PC-9 (cell line): ENCODE results near the gene LIPC. TPM values are rescaled to one million over a fixed set of nuclear protein-coding genes. Genes with fewer than 3 reads are reported as not detected.

Source experiments
- BruUV-seq: library from RNA; stranded (reverse); fragments of 400-500 nt; replicated peaks from 2 replicates; lab custom pipeline; 2021; lab: Mats Ljungman, UMichigan
- CTCF ChIA-PET: fragments of 300-600 bp; sonication (Branson Sonifier 250); formaldehyde crosslinking; loops from one replicate; lab custom pipeline; 2022; ENCODE audit warnings: antibody characterized with exemption; lab: Charles Lee
- POLR2A ChIA-PET: fragments of 300-600 bp; sonication (Branson Sonifier 250); formaldehyde crosslinking; loops from one replicate; lab custom pipeline; 2022; ENCODE audit warnings: antibody characterized with exemption; ENCODE audit not compliant: unreplicated experiment; lab: Charles Lee
- DNase-seq, 2 experiments: peaks; one replicate each; pipeline versions ENCODE4 v3.0.0 to v3.0.0-alpha.2; 2015 to 2022; ENCODE audit warnings: mixed read lengths in 1 of 2
- H2AFZ ChIP-seq: fragments of 200-600 bp; sonication (generic); 2 replicates; pipeline ENCODE4 v1.8.1; 2017; ENCODE audit warnings: antibody characterized with exemption
- H3F3A ChIP-seq: fragments of 200-600 bp; sonication (generic); 2 replicates; pipeline ENCODE4 v1.8.1; 2017; ENCODE audit warnings: antibody characterized with exemption, mild to moderate bottlenecking, low read depth; ENCODE audit not compliant: insufficient read depth
- H3K27ac ChIP-seq: fragments of 200-600 bp; sonication (generic); 2 replicates; pipeline ENCODE4 v1.6.1; 2016; ENCODE audit warnings: mixed run types
- H3K27me3 ChIP-seq: fragments of 200-600 bp; sonication (generic); 2 replicates; pipeline ENCODE4 v1.6.1; 2016; ENCODE audit warnings: low read depth, mixed run types; ENCODE audit not compliant: insufficient read depth
- H3K36me3 ChIP-seq: fragments of 200-600 bp; sonication (generic); 2 replicates; pipeline ENCODE4 v1.6.1; 2016; ENCODE audit warnings: low read depth, mixed run types
- H3K4me1 ChIP-seq: fragments of 200-600 bp; sonication (generic); replicated peaks from 2 replicates; pipeline ENCODE4 v1.6.1; 2016; ENCODE audit warnings: mixed run types; ENCODE audit not compliant: insufficient read depth
- H3K4me2 ChIP-seq: fragments of 200-600 bp; sonication (generic); 2 replicates; pipeline ENCODE4 v1.6.1; 2017; ENCODE audit warnings: mixed run types
- H3K4me3 ChIP-seq: fragments of 200-600 bp; sonication (generic); 2 replicates; pipeline ENCODE4 v1.6.1; 2016; ENCODE audit warnings: mixed run types
- H3K79me2 ChIP-seq: fragments of 200-600 bp; sonication (generic); 2 replicates; pipeline ENCODE4 v1.6.1; 2017; ENCODE audit warnings: low read depth, mixed run types
- H3K9me2 ChIP-seq: fragments of 200-600 bp; sonication (generic); 2 replicates; pipeline ENCODE4 v1.8.1; 2017; ENCODE audit warnings: mild to moderate bottlenecking; ENCODE audit not compliant: insufficient read depth
- H3K9me3 ChIP-seq: fragments of 200-600 bp; sonication (generic); 2 replicates; pipeline ENCODE4 v1.8.1; 2016; ENCODE audit warnings: low read depth; ENCODE audit not compliant: insufficient read depth
- H4K20me1 ChIP-seq: fragments of 200-600 bp; sonication (generic); 2 replicates; pipeline ENCODE4 v1.8.1; 2017; ENCODE audit not compliant: insufficient read depth
- CTCF ChIP-seq: fragments of 200-600 bp; sonication (generic); conservative IDR thresholded peaks from 2 replicates; pipeline ENCODE4 v1.6.1; 2017; ENCODE audit warnings: mixed run types, antibody characterized with exemption, mild to moderate bottlenecking, moderate library complexity
- EZH2 ChIP-seq: fragments of 200-600 bp; sonication (generic); IDR thresholded peaks from 2 replicates; pipeline ENCODE4 v1.8.0; 2017; ENCODE audit warnings: antibody characterized with exemption, low read depth
- intact Hi-C: fragments of 100-400 bp; cut with micrococcal nuclease; formaldehyde crosslinking; loops from one replicate; pipeline ENCODE4 v1.10.0; 2022; ENCODE audit not compliant: unreplicated experiment
- total RNA-seq: library from RNA; stranded (reverse); gene quantifications from 2 replicates; pipeline ENCODE4 v1.2.3, GENCODE V29; 2021

LIPC gene
- total RNA-seq, 1 experiment from 2014 or later = not detected

- no peak overlapping the region for H3K27ac ChIP-seq
- POLR2A ChIA-PET = interaction anchor here (0.6 to 0.8 kb wide), 2 partner anchors 20 to 61 kb away, joined by 3 to 14 read pairs; no protein-coding TSS in a partner anchor
- no peak overlapping the region for H3K4me2 ChIP-seq
- no peaks in the 10 kb centered on the region for H3K4me1 ChIP-seq
- CTCF ChIA-PET = no interaction called here
- no peaks in the 10 kb centered on the region for H4K20me1 ChIP-seq
- DNase-seq = no peak
- TF ChIP-seq CTCF = no peak
- TF ChIP-seq EZH2 = no peak
- H3K36me3 ChIP-seq = no peaks in the 10 kb centered on the region
- BruUV-seq = no TSS peak
- H2AFZ ChIP-seq = no peak overlapping the region
- H3K4me3 ChIP-seq = no peak overlapping the region
- H3K9me3 ChIP-seq = no peaks in the 10 kb centered on the region
- H3K27me3 ChIP-seq = no peaks in the 10 kb centered on the region
- H3K9me2 ChIP-seq = no peaks in the 10 kb centered on the region
- intact Hi-C loops = no loop called here
- no peaks in the 10 kb centered on the region for H3K79me2 ChIP-seq
- peaks cover 12% of the 10 kb centered on the region; the same call in 1 of the 2 replicates for H3F3A ChIP-seq
Measured at GRCh38 chr15:58589047-58589446, 157.3 kb downstream of the LIPC start.

GRCh38 chr15:58590236-58590635 is 158.4 kb downstream of the LIPC start:
- no TSS peak for BruUV-seq
- no peaks in the 10 kb centered on the region for H3K4me1 ChIP-seq
- intact Hi-C loops = loop anchor here (2.0 kb wide), 1 partner anchor 43 kb away; no protein-coding TSS in a partner anchor
- no peak for TF ChIP-seq EZH2
- no peak for TF ChIP-seq CTCF
- no peak overlapping the region for H2AFZ ChIP-seq
- H3K4me3 ChIP-seq = no peak overlapping the region
- H3K27ac ChIP-seq = no peak overlapping the region
- H4K20me1 ChIP-seq = no peaks in the 10 kb centered on the region
- H3F3A ChIP-seq = peaks cover 12% of the 10 kb centered on the region
- H3K9me2 ChIP-seq = no peaks in the 10 kb centered on the region
- no peak for DNase-seq
- no peak overlapping the region for H3K4me2 ChIP-seq
- ChIA-PET CTCF (no interaction called here), POLR2A (no interaction called here)
- H3K36me3 ChIP-seq = no peaks in the 10 kb centered on the region
- H3K27me3 ChIP-seq = no peaks in the 10 kb centered on the region
- H3K9me3 ChIP-seq = no peaks in the 10 kb centered on the region
- H3K79me2 ChIP-seq = no peaks in the 10 kb centered on the region

- BruUV-seq = no TSS peak
- H3K27me3 ChIP-seq = no peaks in the 10 kb centered on the region
- no peak overlapping the region for H2AFZ ChIP-seq
- H3K79me2 ChIP-seq = no peaks in the 10 kb centered on the region
- H3K4me1 ChIP-seq = no peaks in the 10 kb centered on the region
- H3F3A ChIP-seq = peaks cover 12% of the 10 kb centered on the region
- CTCF ChIA-PET = interaction anchor here (0.9 kb wide), 1 partner anchor 181 kb away, joined by 4 read pairs; the partner anchor contains the start of gene MINDY2
- H3K9me2 ChIP-seq = no peaks in the 10 kb centered on the region
- no peaks in the 10 kb centered on the region for H4K20me1 ChIP-seq
- no peak overlapping the region for H3K4me2 ChIP-seq
- no peak overlapping the region for H3K4me3 ChIP-seq
- H3K27ac ChIP-seq = no peak overlapping the region
- no peak for DNase-seq
- intact Hi-C loops = loop anchor here (2.0 kb wide), 1 partner anchor 44 kb away; no protein-coding TSS in a partner anchor
- H3K9me3 ChIP-seq = no peaks in the 10 kb centered on the region
- TF ChIP-seq CTCF (no peak), EZH2 (no peak)
- H3K36me3 ChIP-seq = no peaks in the 10 kb centered on the region
- POLR2A ChIA-PET = no interaction called here
Measured at GRCh38 chr15:58590926-58591325, 159.1 kb downstream of the LIPC start.
